ENCODE data around the gene TADA3.

The TADA3 gene

GRCh38 chr3:9739181-9739580, 53.1 kb downstream of the TADA3 start:
- no peak for DNase-seq (ENCODE audit: extremely low read depth, insufficient read length)
- Histone ChIP-seq H3K27me3 (replicated peaks; ENCODE audit: control insufficient read depth, insufficient read depth, low read length) (no peaks in the 10 kb centered on the region), H3K36me3 (ENCODE audit: control insufficient read depth, insufficient read depth, low read length) (peaks cover 61% of the 10 kb centered on the region), H3K4me3 (replicated peaks; ENCODE audit: low read depth, low read length) (no peak overlapping the region)
- no peak for TF ChIP-seq CTCF (IDR thresholded peaks at IDR 0.05; ENCODE audit: insufficient read depth, low read length, poor library complexity, severe bottlenecking)

GRCh38 chr3:9736831-9737230, 55.4 kb downstream of the TADA3 start:
- H3K36me3 ChIP-seq (ENCODE audit: control insufficient read depth, insufficient read depth, low read length) = peaks cover 45% of the 10 kb centered on the region
- no peak overlapping the region for H3K4me3 ChIP-seq (replicated peaks; ENCODE audit: low read depth, low read length)
- no peaks in the 10 kb centered on the region for H3K27me3 ChIP-seq (replicated peaks; ENCODE audit: control insufficient read depth, insufficient read depth, low read length)
- TF ChIP-seq CTCF (IDR thresholded peaks at IDR 0.05; ENCODE audit: insufficient read depth, low read length, poor library complexity, severe bottlenecking) = no peak
- DNase-seq (ENCODE audit: extremely low read depth, insufficient read length) = no peak

- peaks cover 17% of the 10 kb centered on the region for H3K36me3 ChIP-seq (ENCODE audit: control insufficient read depth, insufficient read depth, low read length)
- no peak for DNase-seq (ENCODE audit: extremely low read depth, insufficient read length)
- TF ChIP-seq CTCF (IDR thresholded peaks at IDR 0.05; ENCODE audit: insufficient read depth, low read length, poor library complexity, severe bottlenecking) = no peak
- H3K27me3 ChIP-seq (replicated peaks; ENCODE audit: control insufficient read depth, insufficient read depth, low read length) = no peaks in the 10 kb centered on the region
- H3K4me3 ChIP-seq (replicated peaks; ENCODE audit: low read depth, low read length) = peak overlapping the region; percentile 95
Observed at GRCh38 chr3:9732740-9733115, 59.5 kb downstream of the TADA3 start.

- Histone ChIP-seq H3K4me3 (replicated peaks; ENCODE audit: low read depth, low read length) (peak overlapping the region; percentile 95), H3K36me3 (ENCODE audit: control insufficient read depth, insufficient read depth, low read length) (peaks cover 15% of the 10 kb centered on the region), H3K27me3 (replicated peaks; ENCODE audit: control insufficient read depth, insufficient read depth, low read length) (no peaks in the 10 kb centered on the region)
- peak; percentile 55 for DNase-seq (ENCODE audit: extremely low read depth, insufficient read length)
- TF ChIP-seq CTCF (IDR thresholded peaks at IDR 0.05; ENCODE audit: insufficient read depth, low read length, poor library complexity, severe bottlenecking) = no peak
Observed at GRCh38 chr3:9732080-9732739, 60.1 kb downstream of the TADA3 start.

GRCh38 chr3:9731206-9732079, 60.8 kb downstream of the TADA3 start, which contains the start of gene BRPF1:
Gene BRPF1 (plus strand): TSS chr3:9731735. CDS start chr3:9734141, 2,406 bp downstream.
- DNase-seq (ENCODE audit: extremely low read depth, insufficient read length) = peak; percentile 99

More at GRCh38 chr3:9731206-9732079, 60.8 kb downstream of the TADA3 start, which contains the start of gene BRPF1:
- no peak for TF ChIP-seq CTCF (IDR thresholded peaks at IDR 0.05; ENCODE audit: insufficient read depth, low read length, poor library complexity, severe bottlenecking)
- Histone ChIP-seq H3K36me3 (ENCODE audit: control insufficient read depth, insufficient read depth, low read length) (peaks cover 10% of the 10 kb centered on the region), H3K4me3 (replicated peaks; ENCODE audit: low read depth, low read length) (peak within 1 kb of the TSS; percentile 95), H3K27me3 (replicated peaks; ENCODE audit: control insufficient read depth, insufficient read depth, low read length) (no peaks in the 10 kb centered on the region)

All from GM06990 (cell line).